ENCODE results near the gene MS4A10. TPM values are rescaled to one million over a fixed set of nuclear protein-coding genes. Genes with fewer than 3 reads are reported as not detected.
A peak's percentile ranks its signal among the peaks of the same experiment; 100 is the strongest.

The MS4A10 gene
- polyA plus RNA-seq, result not detected in 2 replicates
- polyA minus RNA-seq, result 0.24 TPM in 1 of 2 replicates, not detected in the other

- Histone ChIP-seq H3K9me2 (ENCODE audit: insufficient read depth, low read length) (no peaks in the 10 kb centered on the region), H3K4me2 (ENCODE audit: low read length) (peak within 1 kb of the TSS; percentile 22), H3K79me2 (replicated peaks; ENCODE audit: insufficient read depth, low read length) (no peaks in the 10 kb centered on the region), H3F3A (ENCODE audit: insufficient read depth, low read length, poor library complexity, severe bottlenecking) (no peaks in the 10 kb centered on the region), H3K9me3 (ENCODE audit: low read length) (no peaks in the 10 kb centered on the region), H3K9ac (ENCODE audit: low read length) (peak within 1 kb of the TSS; percentile 70), H2AFZ (ENCODE audit: low read depth, low read length) (no peak within 1 kb of the TSS), H3K27ac (ENCODE audit: low read length) (peak within 1 kb of the TSS; percentile 96), H3K4me3 (ENCODE audit: low read length) (peak within 1 kb of the TSS; percentile 49), H4K20me1 (ENCODE audit: insufficient read depth) (no peaks in the 10 kb centered on the region), H3K27me3 (ENCODE audit: insufficient read depth, low read depth, low read length) (no peaks in the 10 kb centered on the region), H3K36me3 (ENCODE audit: insufficient read depth, low read length) (no peaks in the 10 kb centered on the region)
- peak; percentile 28 for TF ChIP-seq EP300 (conservative IDR thresholded peaks at IDR 0.05; ENCODE audit: poor library complexity, severe bottlenecking)
- no peak for TF ChIP-seq MXI1 (conservative IDR thresholded peaks at IDR 0.05; ENCODE audit: poor library complexity, severe bottlenecking)
- TF ChIP-seq TAF1 (IDR thresholded peaks at IDR 0.05; ENCODE audit: low read depth), result no peak
Observed at GRCh38 chr11:60785136-60785535, at the start of gene MS4A10. MS4A10 (plus strand) TSS chr11:60785333; CDS start chr11:60790336, 5,003 bp downstream.

- no peaks in the 10 kb centered on the region for H3F3A ChIP-seq (ENCODE audit: insufficient read depth, low read length, poor library complexity, severe bottlenecking)
- no peak overlapping the region for H3K4me3 ChIP-seq (ENCODE audit: low read length)
- no peaks in the 10 kb centered on the region for H3K79me2 ChIP-seq (replicated peaks; ENCODE audit: insufficient read depth, low read length)
- H2AFZ ChIP-seq (ENCODE audit: low read depth, low read length), result no peak overlapping the region
- no peaks in the 10 kb centered on the region for H3K9me2 ChIP-seq (ENCODE audit: insufficient read depth, low read length)
- no peaks in the 10 kb centered on the region for H3K36me3 ChIP-seq (ENCODE audit: insufficient read depth, low read length)
- H3K4me2 ChIP-seq (ENCODE audit: low read length), result no peak overlapping the region
- no peaks in the 10 kb centered on the region for H3K9me3 ChIP-seq (ENCODE audit: low read length)
- no peak for TF ChIP-seq TAF1 (IDR thresholded peaks at IDR 0.05; ENCODE audit: low read depth)
- TF ChIP-seq SMC3 (conservative IDR thresholded peaks at IDR 0.05; ENCODE audit: poor library complexity), result no peak
- TF ChIP-seq EP300 (conservative IDR thresholded peaks at IDR 0.05; ENCODE audit: poor library complexity, severe bottlenecking), result no peak
- no peak for TF ChIP-seq RAD21 (conservative IDR thresholded peaks at IDR 0.05)
- H3K27ac ChIP-seq (ENCODE audit: low read length), result no peak overlapping the region
- H3K9ac ChIP-seq (ENCODE audit: low read length), result no peak overlapping the region
- H3K27me3 ChIP-seq (ENCODE audit: insufficient read depth, low read depth, low read length), result no peaks in the 10 kb centered on the region
- no peaks in the 10 kb centered on the region for H4K20me1 ChIP-seq (ENCODE audit: insufficient read depth)
Observed at GRCh38 chr11:60739114-60739513, 46.0 kb upstream of the MS4A10 start.

DNA sequence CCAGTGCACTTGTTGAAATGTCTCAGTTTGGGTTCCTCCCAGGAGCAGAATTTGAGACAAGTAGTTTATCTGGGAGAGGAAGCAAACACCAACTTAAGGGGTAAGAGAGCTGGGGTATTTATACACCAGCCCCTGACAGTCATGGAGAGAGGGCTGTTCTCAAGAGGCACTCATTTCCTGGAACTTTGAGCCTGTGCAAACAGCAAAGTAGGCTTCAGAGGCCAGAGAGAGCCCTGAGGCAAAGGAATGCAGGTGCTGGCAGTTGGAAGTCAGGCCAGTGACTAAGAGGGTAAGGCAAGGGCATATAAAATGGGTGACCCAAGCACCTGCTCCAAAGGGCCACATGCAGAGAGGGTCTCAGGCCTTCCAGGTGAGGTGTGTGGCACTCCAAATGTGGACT is 44.6 kb upstream of the MS4A10 start:
- Histone ChIP-seq H3K9me3 (ENCODE audit: low read length) (no peaks in the 10 kb centered on the region), H2AFZ (ENCODE audit: low read depth, low read length) (no peak overlapping the region), H3K4me3 (ENCODE audit: low read length) (no peak overlapping the region), H3K36me3 (ENCODE audit: insufficient read depth, low read length) (no peaks in the 10 kb centered on the region), H3K4me2 (ENCODE audit: low read length) (no peak overlapping the region), H3K9me2 (ENCODE audit: insufficient read depth, low read length) (no peaks in the 10 kb centered on the region), H3K27me3 (ENCODE audit: insufficient read depth, low read depth, low read length) (no peaks in the 10 kb centered on the region), H3K9ac (ENCODE audit: low read length) (no peak overlapping the region), H3K27ac (ENCODE audit: low read length) (no peak overlapping the region), H3F3A (ENCODE audit: insufficient read depth, low read length, poor library complexity, severe bottlenecking) (no peaks in the 10 kb centered on the region), H3K79me2 (replicated peaks; ENCODE audit: insufficient read depth, low read length) (no peaks in the 10 kb centered on the region), H4K20me1 (ENCODE audit: insufficient read depth) (no peaks in the 10 kb centered on the region)
- TF ChIP-seq POLR2AphosphoS5 (IDR thresholded peaks at IDR 0.05) (no peak), SMC3 (conservative IDR thresholded peaks at IDR 0.05; ENCODE audit: poor library complexity) (no peak), TAF1 (IDR thresholded peaks at IDR 0.05; ENCODE audit: low read depth) (no peak), RAD21 (conservative IDR thresholded peaks at IDR 0.05) (no peak), MXI1 (conservative IDR thresholded peaks at IDR 0.05; ENCODE audit: poor library complexity, severe bottlenecking) (no peak), EP300 (conservative IDR thresholded peaks at IDR 0.05; ENCODE audit: poor library complexity, severe bottlenecking) (no peak), EZH2 (IDR thresholded peaks at IDR 0.05; ENCODE audit: borderline replicate concordance, insufficient read depth, low read length, poor library complexity, severe bottlenecking) (no peak)
- TF ChIP-seq, protein P1, sequence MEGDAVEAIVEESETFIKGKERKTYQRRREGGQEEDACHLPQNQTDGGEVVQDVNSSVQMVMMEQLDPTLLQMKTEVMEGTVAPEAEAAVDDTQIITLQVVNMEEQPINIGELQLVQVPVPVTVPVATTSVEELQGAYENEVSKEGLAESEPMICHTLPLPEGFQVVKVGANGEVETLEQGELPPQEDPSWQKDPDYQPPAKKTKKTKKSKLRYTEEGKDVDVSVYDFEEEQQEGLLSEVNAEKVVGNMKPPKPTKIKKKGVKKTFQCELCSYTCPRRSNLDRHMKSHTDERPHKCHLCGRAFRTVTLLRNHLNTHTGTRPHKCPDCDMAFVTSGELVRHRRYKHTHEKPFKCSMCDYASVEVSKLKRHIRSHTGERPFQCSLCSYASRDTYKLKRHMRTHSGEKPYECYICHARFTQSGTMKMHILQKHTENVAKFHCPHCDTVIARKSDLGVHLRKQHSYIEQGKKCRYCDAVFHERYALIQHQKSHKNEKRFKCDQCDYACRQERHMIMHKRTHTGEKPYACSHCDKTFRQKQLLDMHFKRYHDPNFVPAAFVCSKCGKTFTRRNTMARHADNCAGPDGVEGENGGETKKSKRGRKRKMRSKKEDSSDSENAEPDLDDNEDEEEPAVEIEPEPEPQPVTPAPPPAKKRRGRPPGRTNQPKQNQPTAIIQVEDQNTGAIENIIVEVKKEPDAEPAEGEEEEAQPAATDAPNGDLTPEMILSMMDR (IDR thresholded peaks at IDR 0.05; ENCODE audit: poor library complexity, severe bottlenecking), result no peak
- TF ChIP-seq, protein P2, sequence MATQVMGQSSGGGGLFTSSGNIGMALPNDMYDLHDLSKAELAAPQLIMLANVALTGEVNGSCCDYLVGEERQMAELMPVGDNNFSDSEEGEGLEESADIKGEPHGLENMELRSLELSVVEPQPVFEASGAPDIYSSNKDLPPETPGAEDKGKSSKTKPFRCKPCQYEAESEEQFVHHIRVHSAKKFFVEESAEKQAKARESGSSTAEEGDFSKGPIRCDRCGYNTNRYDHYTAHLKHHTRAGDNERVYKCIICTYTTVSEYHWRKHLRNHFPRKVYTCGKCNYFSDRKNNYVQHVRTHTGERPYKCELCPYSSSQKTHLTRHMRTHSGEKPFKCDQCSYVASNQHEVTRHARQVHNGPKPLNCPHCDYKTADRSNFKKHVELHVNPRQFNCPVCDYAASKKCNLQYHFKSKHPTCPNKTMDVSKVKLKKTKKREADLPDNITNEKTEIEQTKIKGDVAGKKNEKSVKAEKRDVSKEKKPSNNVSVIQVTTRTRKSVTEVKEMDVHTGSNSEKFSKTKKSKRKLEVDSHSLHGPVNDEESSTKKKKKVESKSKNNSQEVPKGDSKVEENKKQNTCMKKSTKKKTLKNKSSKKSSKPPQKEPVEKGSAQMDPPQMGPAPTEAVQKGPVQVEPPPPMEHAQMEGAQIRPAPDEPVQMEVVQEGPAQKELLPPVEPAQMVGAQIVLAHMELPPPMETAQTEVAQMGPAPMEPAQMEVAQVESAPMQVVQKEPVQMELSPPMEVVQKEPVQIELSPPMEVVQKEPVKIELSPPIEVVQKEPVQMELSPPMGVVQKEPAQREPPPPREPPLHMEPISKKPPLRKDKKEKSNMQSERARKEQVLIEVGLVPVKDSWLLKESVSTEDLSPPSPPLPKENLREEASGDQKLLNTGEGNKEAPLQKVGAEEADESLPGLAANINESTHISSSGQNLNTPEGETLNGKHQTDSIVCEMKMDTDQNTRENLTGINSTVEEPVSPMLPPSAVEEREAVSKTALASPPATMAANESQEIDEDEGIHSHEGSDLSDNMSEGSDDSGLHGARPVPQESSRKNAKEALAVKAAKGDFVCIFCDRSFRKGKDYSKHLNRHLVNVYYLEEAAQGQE (IDR thresholded peaks at IDR 0.05; ENCODE audit: borderline replicate concordance), result no peak

Data from neural cell (in vitro differentiated cells).